B cell (primary cell): ENCODE results near the gene RBBP8. TPM values are rescaled to one million over a fixed set of nuclear protein-coding genes. Genes with fewer than 3 reads are reported as not detected.
"Not testable (repeated sequence)": the region's sequence is repeated elsewhere in the genome, so short reads cannot be mapped to it uniquely, and the experiment has no call there.

ENCODE experiments used
- ATAC-seq: fragments of 200-7000 bp; cut with Tn5 transposase; one replicate; pipeline ENCODE4 v1.10.0; 2021; ENCODE audit warnings: low read depth, mild to moderate bottlenecking, moderate number of reproducible peaks, moderate library complexity
- CTCF ChIA-PET: fragments of 350-600 bp; sonication (Branson Sonifier 250); formaldehyde crosslinking; loops from one replicate; lab custom pipeline; 2021; ENCODE audit warnings: antibody characterized with exemption, inconsistent platforms; lab: Charles Lee
- POLR2A ChIA-PET: fragments of 350-600 bp; sonication (Branson Sonifier 250); formaldehyde crosslinking; loops from one replicate; lab custom pipeline; 2021; ENCODE audit warnings: antibody characterized with exemption; lab: Charles Lee
- DNase-seq: peaks from one replicate; pipeline ENCODE4 v3.0.0; 2013
- H2AFZ ChIP-seq: 2 replicates; pipeline ENCODE4 v1.6.1; 2012; ENCODE audit warnings: mild to moderate bottlenecking, low read depth, low read length; ENCODE audit not compliant: insufficient read depth, poor library complexity, severe bottlenecking
- H3K27ac ChIP-seq, 2 donors: 1 replicate in 1 of 2; 2 replicates in 1 of 2; pipeline ENCODE4 v1.5.1; 2012 to 2013; ENCODE audit warnings: low read length in 2 of 2, mild to moderate bottlenecking in 2 of 2, moderate library complexity in 1 of 2
- H3K27me3 ChIP-seq, 4 experiments: fragments of 200-600 bp in 1 of 4; sonication (generic) in 1 of 4; replicated peaks in 1 of 4; 1 replicate in 2 of 4; 2 replicates in 2 of 4; pipeline versions ENCODE4 v1.6.1 to v1.7.0; 2013 to 2016; ENCODE audit warnings: low read length in 3 of 4, mild to moderate bottlenecking in 2 of 4, mixed read lengths in 1 of 4, moderate library complexity in 1 of 4; ENCODE audit not compliant: insufficient read depth in 4 of 4, control insufficient read depth in 3 of 4; ENCODE audit errors: control extremely low read depth in 1 of 4
- H3K36me3 ChIP-seq, 2 experiments: replicated peaks in 1 of 2; 1 replicate in 1 of 2; 2 replicates in 1 of 2; pipeline versions ENCODE4 v1.6.1 to v1.7.1; 2013; ENCODE audit warnings: low read length in 1 of 2; ENCODE audit not compliant: insufficient read depth in 2 of 2, control insufficient read depth in 1 of 2; ENCODE audit errors: control extremely low read depth in 1 of 2, extremely low read depth in 1 of 2
- H3K4me1 ChIP-seq, 2 donors: fragments of 200-600 bp in 1 of 2; sonication (generic) in 1 of 2; 1 replicate in 1 of 2; 2 replicates in 1 of 2; pipeline versions ENCODE4 v1.5.1 to v1.6.1; 2013 to 2017; ENCODE audit warnings: low read length in 2 of 2; ENCODE audit not compliant: control insufficient read depth in 2 of 2, insufficient read depth in 2 of 2
- H3K4me2 ChIP-seq: replicated peaks from 2 replicates; pipeline ENCODE3; 2012; ENCODE audit warnings: mild to moderate bottlenecking, low read depth, low read length; ENCODE audit not compliant: poor library complexity, severe bottlenecking
- H3K4me3 ChIP-seq, 5 experiments: fragments of 200-600 bp in 1 of 5; sonication (generic) in 1 of 5; 1 replicate in 3 of 5; 2 replicates in 2 of 5; pipeline versions ENCODE4 v1.5.1 to v1.7.0; 2011 to 2016; ENCODE audit warnings: low read length in 4 of 5, mild to moderate bottlenecking in 4 of 5, low read depth in 2 of 5, control low read depth in 1 of 5, moderate library complexity in 1 of 5; ENCODE audit not compliant: insufficient read depth in 1 of 5; ENCODE audit errors: control extremely low read depth in 1 of 5, extremely low read depth in 1 of 5
- H3K79me2 ChIP-seq: fragments of 200-600 bp; sonication (generic); one replicate; pipeline ENCODE4 v1.6.0; 2016; ENCODE audit warnings: low read length; ENCODE audit not compliant: control insufficient read depth, insufficient read depth
- H3K9ac ChIP-seq: fragments of 200-600 bp; sonication (generic); 2 replicates; pipeline ENCODE4 v1.6.1; 2017; ENCODE audit warnings: mild to moderate bottlenecking, low read length, moderate library complexity
- H3K9me3 ChIP-seq, 3 donors: one replicate each; pipeline versions ENCODE4 v1.6.1 to v1.7.1; 2013; ENCODE audit warnings: low read length in 2 of 3; ENCODE audit not compliant: control insufficient read depth in 2 of 3, insufficient read depth in 1 of 3; ENCODE audit errors: control extremely low read depth in 1 of 3
- H4K20me1 ChIP-seq: 2 replicates; pipeline ENCODE4 v1.6.0; 2012; ENCODE audit warnings: mild to moderate bottlenecking, low read length; ENCODE audit not compliant: insufficient read depth, control insufficient read depth, poor library complexity, severe bottlenecking
- H3K27ac Mint-ChIP-seq: one replicate; pipeline ENCODE4 v1.8.0; 2021; ENCODE audit warnings: mixed read lengths
- H3K27me3 Mint-ChIP-seq: one replicate; pipeline ENCODE4 v1.8.0; 2021; ENCODE audit warnings: mixed read lengths
- H3K4me1 Mint-ChIP-seq: one replicate; pipeline ENCODE4 v1.8.0; 2021; ENCODE audit warnings: mixed read lengths
- H3K4me3 Mint-ChIP-seq: one replicate; pipeline ENCODE4 v1.8.0; 2021; ENCODE audit warnings: mixed read lengths
- H3K9me3 Mint-ChIP-seq: one replicate; pipeline ENCODE4 v1.8.0; 2022; ENCODE audit warnings: mixed read lengths; ENCODE audit not compliant: insufficient read depth
- EZH2 ChIP-seq: IDR thresholded peaks from 2 replicates; pipeline ENCODE4 v1.6.1; 2012; ENCODE audit warnings: borderline replicate concordance, low read depth, mild to moderate bottlenecking, moderate library complexity, low read length; ENCODE audit not compliant: insufficient read depth, poor library complexity, severe bottlenecking
- WGBS: methylation state at CpG from one replicate; pipeline ENCODE4 v1.1.5; 2013; ENCODE audit warnings: missing lambda C conversion rate; ENCODE audit not compliant: insufficient coverage; 5-methylcytosine and 5-hydroxymethylcytosine counted together
- intact Hi-C: fragments of 100-400 bp; cut with micrococcal nuclease; formaldehyde crosslinking; loops from one replicate; pipeline ENCODE4 v1.10.0; 2022
- polyA plus RNA-seq: library from polyadenylated mRNA; depleted of rRNA; stranded (reverse); fragments of >200 nt; gene quantifications from 2 replicates; pipeline ENCODE4 v1.2.3, GENCODE V29; 2012
- total RNA-seq, 2 donors: library from RNA; stranded (reverse); fragments of 120-200 nt in 1 of 2; gene quantifications; 1 replicate in 1 of 2; 2 replicates in 1 of 2; pipeline versions ENCODE4 v1.2.3 to v1.2.4, GENCODE V29; 2013 to 2022
- TF ChIP-seq, protein P1 (sequence below): fragments of 200-600 bp; IDR thresholded peaks from one replicate; pipeline ENCODE4 v1.8.0; 2022; ENCODE audit warnings: antibody characterized with exemption, mild to moderate bottlenecking

Gene RBBP8
- total and polyA plus RNA-seq, 2 donors (not counting 1 experiment from before 2014, with no cell fraction given) = 2.9 to 18.0 TPM

DNA sequence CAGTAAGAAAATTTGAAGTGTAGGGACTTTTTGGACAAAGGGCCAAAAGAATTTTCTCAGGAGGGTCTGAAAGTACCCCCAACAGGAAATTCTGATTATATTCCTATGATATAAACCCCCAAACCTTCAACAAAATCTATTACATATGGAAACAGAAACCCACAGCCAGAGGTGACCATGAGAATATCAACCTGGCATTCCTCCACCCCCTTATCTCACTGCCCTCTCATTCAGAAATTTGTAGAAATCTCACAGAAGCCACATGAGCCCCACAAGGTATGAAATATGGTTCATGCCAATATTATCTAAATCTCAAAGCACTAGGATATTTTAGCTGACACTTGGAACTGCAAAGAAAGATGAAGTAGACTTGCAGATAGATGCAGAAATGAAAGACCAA is 31.0 kb upstream of the RBBP8 start:
- Histone ChIP-seq H3K4me1 (no peaks in the 10 kb centered on the region), H2AFZ (no peak overlapping the region), H3K9ac (no peak overlapping the region), H3K27ac (no peak overlapping the region), H3K4me2 (no peak overlapping the region), H3K27me3 (no peaks in the 10 kb centered on the region), H4K20me1 (no peaks in the 10 kb centered on the region), H3K9me3 (peaks cover 0 to 4% (median 0%) of the 10 kb centered on the region in 3 donors), H3K36me3 (no peaks in the 10 kb centered on the region), H3K79me2 (no peaks in the 10 kb centered on the region), H3K4me3 (no peak overlapping the region)
- no peak for DNase-seq
- POLR2A ChIA-PET = no interaction called here
- CTCF ChIA-PET = no interaction called here
- no peak overlapping the region for H3K27ac Mint-ChIP-seq
- TF ChIP-seq, protein P1, sequence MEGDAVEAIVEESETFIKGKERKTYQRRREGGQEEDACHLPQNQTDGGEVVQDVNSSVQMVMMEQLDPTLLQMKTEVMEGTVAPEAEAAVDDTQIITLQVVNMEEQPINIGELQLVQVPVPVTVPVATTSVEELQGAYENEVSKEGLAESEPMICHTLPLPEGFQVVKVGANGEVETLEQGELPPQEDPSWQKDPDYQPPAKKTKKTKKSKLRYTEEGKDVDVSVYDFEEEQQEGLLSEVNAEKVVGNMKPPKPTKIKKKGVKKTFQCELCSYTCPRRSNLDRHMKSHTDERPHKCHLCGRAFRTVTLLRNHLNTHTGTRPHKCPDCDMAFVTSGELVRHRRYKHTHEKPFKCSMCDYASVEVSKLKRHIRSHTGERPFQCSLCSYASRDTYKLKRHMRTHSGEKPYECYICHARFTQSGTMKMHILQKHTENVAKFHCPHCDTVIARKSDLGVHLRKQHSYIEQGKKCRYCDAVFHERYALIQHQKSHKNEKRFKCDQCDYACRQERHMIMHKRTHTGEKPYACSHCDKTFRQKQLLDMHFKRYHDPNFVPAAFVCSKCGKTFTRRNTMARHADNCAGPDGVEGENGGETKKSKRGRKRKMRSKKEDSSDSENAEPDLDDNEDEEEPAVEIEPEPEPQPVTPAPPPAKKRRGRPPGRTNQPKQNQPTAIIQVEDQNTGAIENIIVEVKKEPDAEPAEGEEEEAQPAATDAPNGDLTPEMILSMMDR = no peak
- no peak for TF ChIP-seq EZH2
- H3K9me3 Mint-ChIP-seq = peaks cover 5% of the 10 kb centered on the region
- no peak for ATAC-seq
- intact Hi-C loops = no loop called here
- H3K27me3 Mint-ChIP-seq = no peaks in the 10 kb centered on the region
- no peak overlapping the region for H3K4me3 Mint-ChIP-seq
- no peaks in the 10 kb centered on the region for H3K4me1 Mint-ChIP-seq

- H3K4me2 ChIP-seq, H3K27me3 ChIP-seq, H3K27me3 Mint-ChIP-seq, ATAC-seq, H2AFZ ChIP-seq, DNase-seq, H3K4me1 ChIP-seq, intact Hi-C loops, H3K9me3 ChIP-seq, POLR2A ChIA-PET, H3K9me3 Mint-ChIP-seq, H3K79me2 ChIP-seq, H3K36me3 ChIP-seq, H3K27ac ChIP-seq, H4K20me1 ChIP-seq, H3K4me3 Mint-ChIP-seq, H3K4me3 ChIP-seq, H3K27ac Mint-ChIP-seq, H3K9ac ChIP-seq, H3K4me1 Mint-ChIP-seq: not testable (repeated sequence)
- CTCF ChIA-PET = interaction anchor here (1.0 kb wide), 1 partner anchor 30 kb away, joined by 3 read pairs; the partner anchor contains the start of gene RBBP8
- 75% methylated on average over 1 of the region's 2 CpGs for WGBS
These were observed 29.9 kb upstream of the RBBP8 start for GRCh38 chr18:22903248-22903647.
